ENCODE data around the gene PRDX5. TPM values are rescaled to one million over a fixed set of nuclear protein-coding genes. Genes with fewer than 3 reads are reported as not detected.
A peak's percentile ranks its signal among the peaks of the same experiment; 100 is the strongest.

The PRDX5 gene
- total and polyA plus RNA-seq, 9 of the 15 experiments (the other 6 are each of a cell fraction or from before 2014, with no cell fraction given), result 40.8 to 327 (median 204) TPM

DNA sequence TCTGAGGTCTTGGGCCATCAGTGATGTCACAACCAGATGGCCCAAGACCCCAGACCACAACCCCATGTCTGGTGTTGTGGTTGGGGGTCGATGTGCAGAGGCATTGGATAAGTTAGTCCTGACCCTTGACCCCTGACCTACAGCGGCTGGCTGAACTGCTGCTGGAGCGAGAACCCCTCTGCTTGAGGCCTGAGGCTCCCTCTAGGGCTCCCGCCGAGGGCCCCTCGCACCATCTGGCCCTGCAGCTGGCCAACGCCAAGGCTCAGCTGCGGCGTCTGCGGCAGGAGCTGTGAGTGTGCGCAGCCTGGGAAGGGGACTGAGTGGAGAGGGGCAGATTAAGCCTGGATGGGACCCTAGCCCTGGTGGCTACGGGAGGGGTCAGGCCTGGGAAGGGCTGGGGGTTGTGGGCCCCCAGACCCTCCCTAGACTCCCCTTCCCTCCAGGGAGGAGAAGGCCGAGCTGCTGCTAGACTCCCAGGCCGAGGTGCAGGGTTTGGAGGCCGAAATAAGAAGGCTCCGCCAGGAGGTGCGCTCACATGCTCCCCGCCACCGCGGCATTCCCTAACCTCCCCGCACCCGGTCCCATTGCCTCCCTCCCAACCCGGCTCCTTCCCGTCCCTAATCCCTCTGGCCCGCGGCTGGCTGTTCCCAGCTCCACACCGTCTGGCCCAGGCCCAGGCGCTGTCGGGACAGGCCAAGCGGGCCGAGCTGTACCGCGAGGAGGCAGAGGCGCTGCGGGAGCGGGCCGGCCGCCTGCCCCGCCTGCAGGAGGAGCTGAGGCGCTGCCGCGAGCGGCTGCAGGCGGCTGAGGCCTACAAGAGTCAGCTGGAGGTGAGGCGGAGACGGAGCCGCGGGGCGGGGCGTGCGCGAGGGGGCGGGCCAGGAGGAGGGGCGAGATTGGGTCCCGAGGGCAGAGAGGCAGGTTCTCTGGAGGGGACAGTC, 24.2 kb downstream of the PRDX5 start:
- Histone ChIP-seq H3K9me1 (ENCODE audit: control insufficient read depth, insufficient read depth, low read length) (no peaks in the 10 kb centered on the region), H3K79me2 (ENCODE audit: control insufficient read depth, insufficient read depth, low read length) (no peaks in the 10 kb centered on the region), H3K27me3 (ENCODE audit: control insufficient read depth in 2 of 2, insufficient read depth in 2 of 2, low read length in 2 of 2) (no peaks in the 10 kb centered on the region), H3K36me3 (ENCODE audit: control insufficient read depth, insufficient read depth, low read length) (no peaks in the 10 kb centered on the region), H3K4me3 (peak overlapping the region; percentile 39), H3K9ac (ENCODE audit: insufficient read depth in 1 of 2, low read depth in 2 of 2, low read length in 2 of 2) (peak overlapping the region; percentile 56 to 84), H3K4me2 (ENCODE audit: insufficient read depth, low read length) (peak overlapping the region; percentile 51), H3K4me1 (replicated peaks in 1 of 2; ENCODE audit: control insufficient read depth in 2 of 2, insufficient read depth in 2 of 2, low read length in 2 of 2) (peaks cover 26 to 54% of the 10 kb centered on the region in 2 experiments; a peak in 4 of 5 replicates), H3K27ac (ENCODE audit: extremely low read depth, low read depth, low read length) (peak overlapping the region; percentile 54), H4K20me1 (replicated peaks; ENCODE audit: control insufficient read depth, insufficient read depth, low read length) (no peaks in the 10 kb centered on the region; the same call in 1 of the 2 replicates), H3K9me3 (replicated peaks; ENCODE audit: control insufficient read depth, insufficient read depth, low read depth, low read length) (no peaks in the 10 kb centered on the region), H2AFZ (ENCODE audit: low read depth, low read length) (peak overlapping the region; percentile 77)
- intact Hi-C loops (cut with micrococcal nuclease), result loop anchor here (2.0 kb wide), 1 partner anchor 37 kb away; the partner anchor contains the start of gene ESRRA
- in situ Hi-C loops (cut with MboI), result no loop called here
- DNase-seq (ENCODE audit: extremely low read depth in 1 of 4, low spot score in 3 of 4) (peak; percentile 95 to 97 (median 96)), FAIRE-seq (no peak), ATAC-seq (peak; percentile 95)
- 18% methylated on average over 49 of the region's 55 CpGs for WGBS (ENCODE audit: insufficient coverage, low coverage, missing lambda C conversion rate)
- CTCF ChIA-PET (ENCODE audit: low intra/inter-chr PET ratio), result interaction anchor here (0.6 to 2.0 kb wide), 3 partner anchors 14 to 1229 kb away, joined by 4 to 8 read pairs (median 4); partner anchors contain the start of genes PRDX5 and TRMT112
- POLR2A ChIA-PET, result interaction anchor here (0.6 to 2.6 kb wide), 12 partner anchors 11 to 523 kb away, joined by 3 to 20 read pairs (median 3); partner anchors contain the start of genes PRDX5 and TRMT112
- BruUV-seq (replicated peaks), result no TSS peak
- TF ChIP-seq ZNF431 (CRISPR knock-in tag; IDR thresholded peaks at IDR 0.05) (0 out of 2 replicates have a peak, but pooled peaks have one; percentile 32), CREBBP (IDR thresholded peaks at IDR 0.05; ENCODE audit: low read depth, low read length) (no peak), ZBED1 (IDR thresholded peaks at IDR 0.05) (0 out of 2 replicates have a peak, but pooled peaks have one; percentile 48), JUND (IDR thresholded peaks at IDR 0.05; ENCODE audit: borderline replicate concordance, low read depth, low read length) (peak; percentile 52; the same call in 1 of the 2 replicates), JUND (tag; IDR thresholded peaks at IDR 0.05; ENCODE audit: borderline replicate concordance, low read depth, low read length) (no peak; the same call in 2 of the 3 replicates), ZSCAN29 (IDR thresholded peaks at IDR 0.05) (no peak), TOE1 (IDR thresholded peaks at IDR 0.05; ENCODE audit: borderline replicate concordance) (no peak; the same call in 1 of the 2 replicates), TOE1 (CRISPR knock-in tag; IDR thresholded peaks at IDR 0.05; ENCODE audit: borderline replicate concordance, low read depth) (no peak), PHB (CRISPR knock-in tag; IDR thresholded peaks at IDR 0.05) (no peak)
- TF ChIP-seq, protein P1, sequence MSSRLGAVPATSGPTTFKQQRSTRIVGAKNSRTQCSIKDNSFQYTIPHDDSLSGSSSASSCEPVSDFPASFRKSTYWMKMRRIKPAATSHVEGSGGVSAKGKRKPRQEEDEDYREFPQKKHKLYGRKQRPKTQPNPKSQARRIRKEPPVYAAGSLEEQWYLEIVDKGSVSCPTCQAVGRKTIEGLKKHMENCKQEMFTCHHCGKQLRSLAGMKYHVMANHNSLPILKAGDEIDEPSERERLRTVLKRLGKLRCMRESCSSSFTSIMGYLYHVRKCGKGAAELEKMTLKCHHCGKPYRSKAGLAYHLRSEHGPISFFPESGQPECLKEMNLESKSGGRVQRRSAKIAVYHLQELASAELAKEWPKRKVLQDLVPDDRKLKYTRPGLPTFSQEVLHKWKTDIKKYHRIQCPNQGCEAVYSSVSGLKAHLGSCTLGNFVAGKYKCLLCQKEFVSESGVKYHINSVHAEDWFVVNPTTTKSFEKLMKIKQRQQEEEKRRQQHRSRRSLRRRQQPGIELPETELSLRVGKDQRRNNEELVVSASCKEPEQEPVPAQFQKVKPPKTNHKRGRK (tag; IDR thresholded peaks at IDR 0.05), result no peak
- TF ChIP-seq, protein P2, sequence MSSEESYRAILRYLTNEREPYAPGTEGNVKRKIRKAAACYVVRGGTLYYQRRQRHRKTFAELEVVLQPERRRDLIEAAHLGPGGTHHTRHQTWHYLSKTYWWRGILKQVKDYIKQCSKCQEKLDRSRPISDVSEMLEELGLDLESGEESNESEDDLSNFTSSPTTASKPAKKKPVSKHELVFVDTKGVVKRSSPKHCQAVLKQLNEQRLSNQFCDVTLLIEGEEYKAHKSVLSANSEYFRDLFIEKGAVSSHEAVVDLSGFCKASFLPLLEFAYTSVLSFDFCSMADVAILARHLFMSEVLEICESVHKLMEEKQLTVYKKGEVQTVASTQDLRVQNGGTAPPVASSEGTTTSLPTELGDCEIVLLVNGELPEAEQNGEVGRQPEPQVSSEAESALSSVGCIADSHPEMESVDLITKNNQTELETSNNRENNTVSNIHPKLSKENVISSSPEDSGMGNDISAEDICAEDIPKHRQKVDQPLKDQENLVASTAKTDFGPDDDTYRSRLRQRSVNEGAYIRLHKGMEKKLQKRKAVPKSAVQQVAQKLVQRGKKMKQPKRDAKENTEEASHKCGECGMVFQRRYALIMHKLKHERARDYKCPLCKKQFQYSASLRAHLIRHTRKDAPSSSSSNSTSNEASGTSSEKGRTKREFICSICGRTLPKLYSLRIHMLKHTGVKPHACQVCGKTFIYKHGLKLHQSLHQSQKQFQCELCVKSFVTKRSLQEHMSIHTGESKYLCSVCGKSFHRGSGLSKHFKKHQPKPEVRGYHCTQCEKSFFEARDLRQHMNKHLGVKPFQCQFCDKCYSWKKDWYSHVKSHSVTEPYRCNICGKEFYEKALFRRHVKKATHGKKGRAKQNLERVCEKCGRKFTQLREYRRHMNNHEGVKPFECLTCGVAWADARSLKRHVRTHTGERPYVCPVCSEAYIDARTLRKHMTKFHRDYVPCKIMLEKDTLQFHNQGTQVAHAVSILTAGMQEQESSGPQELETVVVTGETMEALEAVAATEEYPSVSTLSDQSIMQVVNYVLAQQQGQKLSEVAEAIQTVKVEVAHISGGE (CRISPR knock-in tag; IDR thresholded peaks at IDR 0.05), result no peak
- TF ChIP-seq, protein P3, sequence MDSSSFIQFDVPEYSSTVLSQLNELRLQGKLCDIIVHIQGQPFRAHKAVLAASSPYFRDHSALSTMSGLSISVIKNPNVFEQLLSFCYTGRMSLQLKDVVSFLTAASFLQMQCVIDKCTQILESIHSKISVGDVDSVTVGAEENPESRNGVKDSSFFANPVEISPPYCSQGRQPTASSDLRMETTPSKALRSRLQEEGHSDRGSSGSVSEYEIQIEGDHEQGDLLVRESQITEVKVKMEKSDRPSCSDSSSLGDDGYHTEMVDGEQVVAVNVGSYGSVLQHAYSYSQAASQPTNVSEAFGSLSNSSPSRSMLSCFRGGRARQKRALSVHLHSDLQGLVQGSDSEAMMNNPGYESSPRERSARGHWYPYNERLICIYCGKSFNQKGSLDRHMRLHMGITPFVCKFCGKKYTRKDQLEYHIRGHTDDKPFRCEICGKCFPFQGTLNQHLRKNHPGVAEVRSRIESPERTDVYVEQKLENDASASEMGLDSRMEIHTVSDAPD (CRISPR knock-in tag; IDR thresholded peaks at IDR 0.05), result 0 out of 2 replicates have a peak, but pooled peaks have one; percentile 48
